Measurements from ENCODE around the gene TEX261.
"Not testable (repeated sequence)": the region's sequence is repeated elsewhere in the genome, so short reads cannot be mapped to it uniquely, and the experiment has no call there.

GRCh38 chr2:71023553-71024243, 29.0 kb upstream of the TEX261 start:
- TF ChIP-seq, protein P1, sequence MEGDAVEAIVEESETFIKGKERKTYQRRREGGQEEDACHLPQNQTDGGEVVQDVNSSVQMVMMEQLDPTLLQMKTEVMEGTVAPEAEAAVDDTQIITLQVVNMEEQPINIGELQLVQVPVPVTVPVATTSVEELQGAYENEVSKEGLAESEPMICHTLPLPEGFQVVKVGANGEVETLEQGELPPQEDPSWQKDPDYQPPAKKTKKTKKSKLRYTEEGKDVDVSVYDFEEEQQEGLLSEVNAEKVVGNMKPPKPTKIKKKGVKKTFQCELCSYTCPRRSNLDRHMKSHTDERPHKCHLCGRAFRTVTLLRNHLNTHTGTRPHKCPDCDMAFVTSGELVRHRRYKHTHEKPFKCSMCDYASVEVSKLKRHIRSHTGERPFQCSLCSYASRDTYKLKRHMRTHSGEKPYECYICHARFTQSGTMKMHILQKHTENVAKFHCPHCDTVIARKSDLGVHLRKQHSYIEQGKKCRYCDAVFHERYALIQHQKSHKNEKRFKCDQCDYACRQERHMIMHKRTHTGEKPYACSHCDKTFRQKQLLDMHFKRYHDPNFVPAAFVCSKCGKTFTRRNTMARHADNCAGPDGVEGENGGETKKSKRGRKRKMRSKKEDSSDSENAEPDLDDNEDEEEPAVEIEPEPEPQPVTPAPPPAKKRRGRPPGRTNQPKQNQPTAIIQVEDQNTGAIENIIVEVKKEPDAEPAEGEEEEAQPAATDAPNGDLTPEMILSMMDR (IDR thresholded peaks at IDR 0.05; ENCODE audit: low read length): peak; percentile 49
- TF ChIP-seq EZH2 (optimal IDR thresholded peaks at IDR 0.05; ENCODE audit: low read depth, low read length); EZH2phosphoT487 (IDR thresholded peaks at IDR 0.05; ENCODE audit: low read length): not testable (repeated sequence)
